GM19023 (cell line): ENCODE results near the gene SMOC1.
"Not testable (repeated sequence)": the region's sequence is repeated elsewhere in the genome, so short reads cannot be mapped to it uniquely, and the experiment has no call there.

Experiments used
- ATAC-seq: cut with Tn5 transposase; IDR thresholded peaks from one replicate; pipeline ENCODE4 v1.9.1; 2021; ENCODE audit warnings: mild to moderate bottlenecking, moderate library complexity; ENCODE audit not compliant: unreplicated experiment

SMOC1 gene

GRCh38 chr14:69896972-69897371, 17.8 kb downstream of the SMOC1 start:
- no peak for ATAC-seq

- ATAC-seq = no peak
These were observed 21.4 kb downstream of the SMOC1 start for GRCh38 chr14:69900603-69901002.

- no peak for ATAC-seq
These were observed 22.1 kb downstream of the SMOC1 start for GRCh38 chr14:69901113-69901951.

GRCh38 chr14:69903046-69903445, 23.8 kb downstream of the SMOC1 start:
- not testable (repeated sequence) for ATAC-seq

- no peak for ATAC-seq
These were observed 25.0 kb downstream of the SMOC1 start for GRCh38 chr14:69904246-69904645.

GRCh38 chr14:69906201-69906600, 27.0 kb downstream of the SMOC1 start:
- ATAC-seq = no peak

- ATAC-seq = no peak
These were observed 30.8 kb downstream of the SMOC1 start for GRCh38 chr14:69909826-69910550.

GRCh38 chr14:69910871-69911270, 31.7 kb downstream of the SMOC1 start:
- no peak for ATAC-seq

GRCh38 chr14:69913686-69914085, 34.5 kb downstream of the SMOC1 start:
- no peak for ATAC-seq

- no peak for ATAC-seq
These were observed 37.2 kb downstream of the SMOC1 start for GRCh38 chr14:69916396-69916795.

GRCh38 chr14:69917287-69917686, 38.1 kb downstream of the SMOC1 start:
- ATAC-seq = no peak

- no peak for ATAC-seq
These were observed 40.6 kb downstream of the SMOC1 start for GRCh38 chr14:69919815-69920214.

- ATAC-seq = no peak
These were observed 41.8 kb downstream of the SMOC1 start for GRCh38 chr14:69921052-69921451.

GRCh38 chr14:69922198-69922597, 43.0 kb downstream of the SMOC1 start:
- no peak for ATAC-seq

GRCh38 chr14:69924201-69924600, 45.0 kb downstream of the SMOC1 start:
- ATAC-seq = no peak

GRCh38 chr14:69928111-69928523, 48.9 kb downstream of the SMOC1 start:
- ATAC-seq = no peak

- no peak for ATAC-seq
These were observed 51.7 kb downstream of the SMOC1 start for GRCh38 chr14:69930780-69931379.

- ATAC-seq = no peak
These were observed 52.7 kb downstream of the SMOC1 start for GRCh38 chr14:69931960-69932359.

GRCh38 chr14:69932391-69932790, 53.2 kb downstream of the SMOC1 start:
- no peak for ATAC-seq

GRCh38 chr14:69933623-69934275, 54.5 kb downstream of the SMOC1 start:
- no peak for ATAC-seq

- no peak for ATAC-seq
These were observed 58.3 kb downstream of the SMOC1 start for GRCh38 chr14:69937367-69938081.
